B cell (primary cell): ENCODE results near the gene ZFP82. TPM values are rescaled to one million over a fixed set of nuclear protein-coding genes. Genes with fewer than 3 reads are reported as not detected.
A peak's percentile ranks its signal among the peaks of the same experiment; 100 is the strongest.

Experiments used
- ATAC-seq: fragments of 200-7000 bp; cut with Tn5 transposase; one replicate; pipeline ENCODE4 v1.10.0; 2021; ENCODE audit warnings: low read depth, mild to moderate bottlenecking, moderate number of reproducible peaks, moderate library complexity
- CTCF ChIA-PET: fragments of 350-600 bp; sonication (Branson Sonifier 250); formaldehyde crosslinking; loops from one replicate; lab custom pipeline; 2021; ENCODE audit warnings: antibody characterized with exemption, inconsistent platforms; lab: Charles Lee
- POLR2A ChIA-PET: fragments of 350-600 bp; sonication (Branson Sonifier 250); formaldehyde crosslinking; loops from one replicate; lab custom pipeline; 2021; ENCODE audit warnings: antibody characterized with exemption; lab: Charles Lee
- DNase-seq: peaks from one replicate; pipeline ENCODE4 v3.0.0; 2013
- H2AFZ ChIP-seq: 2 replicates; pipeline ENCODE4 v1.6.1; 2012; ENCODE audit warnings: mild to moderate bottlenecking, low read depth, low read length; ENCODE audit not compliant: insufficient read depth, poor library complexity, severe bottlenecking
- H3K27ac ChIP-seq, 2 donors: 1 replicate in 1 of 2; 2 replicates in 1 of 2; pipeline ENCODE4 v1.5.1; 2012 to 2013; ENCODE audit warnings: low read length in 2 of 2, mild to moderate bottlenecking in 2 of 2, moderate library complexity in 1 of 2
- H3K27me3 ChIP-seq, 4 experiments: fragments of 200-600 bp in 1 of 4; sonication (generic) in 1 of 4; replicated peaks in 1 of 4; 1 replicate in 2 of 4; 2 replicates in 2 of 4; pipeline versions ENCODE4 v1.6.1 to v1.7.0; 2013 to 2016; ENCODE audit warnings: low read length in 3 of 4, mild to moderate bottlenecking in 2 of 4, mixed read lengths in 1 of 4, moderate library complexity in 1 of 4; ENCODE audit not compliant: insufficient read depth in 4 of 4, control insufficient read depth in 3 of 4; ENCODE audit errors: control extremely low read depth in 1 of 4
- H3K36me3 ChIP-seq, 2 experiments: replicated peaks in 1 of 2; 1 replicate in 1 of 2; 2 replicates in 1 of 2; pipeline versions ENCODE4 v1.6.1 to v1.7.1; 2013; ENCODE audit warnings: low read length in 1 of 2; ENCODE audit not compliant: insufficient read depth in 2 of 2, control insufficient read depth in 1 of 2; ENCODE audit errors: control extremely low read depth in 1 of 2, extremely low read depth in 1 of 2
- H3K4me1 ChIP-seq, 2 donors: fragments of 200-600 bp in 1 of 2; sonication (generic) in 1 of 2; 1 replicate in 1 of 2; 2 replicates in 1 of 2; pipeline versions ENCODE4 v1.5.1 to v1.6.1; 2013 to 2017; ENCODE audit warnings: low read length in 2 of 2; ENCODE audit not compliant: control insufficient read depth in 2 of 2, insufficient read depth in 2 of 2
- H3K4me2 ChIP-seq: replicated peaks from 2 replicates; pipeline ENCODE3; 2012; ENCODE audit warnings: mild to moderate bottlenecking, low read depth, low read length; ENCODE audit not compliant: poor library complexity, severe bottlenecking
- H3K4me3 ChIP-seq, 5 experiments: fragments of 200-600 bp in 1 of 5; sonication (generic) in 1 of 5; 1 replicate in 3 of 5; 2 replicates in 2 of 5; pipeline versions ENCODE4 v1.5.1 to v1.7.0; 2011 to 2016; ENCODE audit warnings: low read length in 4 of 5, mild to moderate bottlenecking in 4 of 5, low read depth in 2 of 5, control low read depth in 1 of 5, moderate library complexity in 1 of 5; ENCODE audit not compliant: insufficient read depth in 1 of 5; ENCODE audit errors: control extremely low read depth in 1 of 5, extremely low read depth in 1 of 5
- H3K79me2 ChIP-seq: fragments of 200-600 bp; sonication (generic); one replicate; pipeline ENCODE4 v1.6.0; 2016; ENCODE audit warnings: low read length; ENCODE audit not compliant: control insufficient read depth, insufficient read depth
- H3K9ac ChIP-seq: fragments of 200-600 bp; sonication (generic); 2 replicates; pipeline ENCODE4 v1.6.1; 2017; ENCODE audit warnings: mild to moderate bottlenecking, low read length, moderate library complexity
- H3K9me3 ChIP-seq, 3 donors: one replicate each; pipeline versions ENCODE4 v1.6.1 to v1.7.1; 2013; ENCODE audit warnings: low read length in 2 of 3; ENCODE audit not compliant: control insufficient read depth in 2 of 3, insufficient read depth in 1 of 3; ENCODE audit errors: control extremely low read depth in 1 of 3
- H4K20me1 ChIP-seq: 2 replicates; pipeline ENCODE4 v1.6.0; 2012; ENCODE audit warnings: mild to moderate bottlenecking, low read length; ENCODE audit not compliant: insufficient read depth, control insufficient read depth, poor library complexity, severe bottlenecking
- H3K27ac Mint-ChIP-seq: one replicate; pipeline ENCODE4 v1.8.0; 2021; ENCODE audit warnings: mixed read lengths
- H3K27me3 Mint-ChIP-seq: one replicate; pipeline ENCODE4 v1.8.0; 2021; ENCODE audit warnings: mixed read lengths
- H3K4me1 Mint-ChIP-seq: one replicate; pipeline ENCODE4 v1.8.0; 2021; ENCODE audit warnings: mixed read lengths
- H3K4me3 Mint-ChIP-seq: one replicate; pipeline ENCODE4 v1.8.0; 2021; ENCODE audit warnings: mixed read lengths
- H3K9me3 Mint-ChIP-seq: one replicate; pipeline ENCODE4 v1.8.0; 2022; ENCODE audit warnings: mixed read lengths; ENCODE audit not compliant: insufficient read depth
- CTCF ChIP-seq: fragments of 200-600 bp; IDR thresholded peaks from one replicate; pipeline ENCODE4 v1.8.0; 2022; ENCODE audit warnings: antibody characterized with exemption, mild to moderate bottlenecking
- EZH2 ChIP-seq: IDR thresholded peaks from 2 replicates; pipeline ENCODE4 v1.6.1; 2012; ENCODE audit warnings: borderline replicate concordance, low read depth, mild to moderate bottlenecking, moderate library complexity, low read length; ENCODE audit not compliant: insufficient read depth, poor library complexity, severe bottlenecking
- WGBS: methylation state at CpG from one replicate; pipeline ENCODE4 v1.1.5; 2013; ENCODE audit warnings: missing lambda C conversion rate; ENCODE audit not compliant: insufficient coverage; 5-methylcytosine and 5-hydroxymethylcytosine counted together
- intact Hi-C: fragments of 100-400 bp; cut with micrococcal nuclease; formaldehyde crosslinking; loops from one replicate; pipeline ENCODE4 v1.10.0; 2022
- polyA plus RNA-seq: library from polyadenylated mRNA; depleted of rRNA; stranded (reverse); fragments of >200 nt; gene quantifications from 2 replicates; pipeline ENCODE4 v1.2.3, GENCODE V29; 2012
- total RNA-seq, 2 donors: library from RNA; stranded (reverse); fragments of 120-200 nt in 1 of 2; gene quantifications; 1 replicate in 1 of 2; 2 replicates in 1 of 2; pipeline versions ENCODE4 v1.2.3 to v1.2.4, GENCODE V29; 2013 to 2022

The ZFP82 gene
- total and polyA plus RNA-seq, 2 donors (not counting 1 experiment from before 2014, with no cell fraction given), result 7.7 to 14.4 TPM

GRCh38 chr19:36377541-36378178 lies 40.8 kb downstream of the ZFP82 start:
- Histone ChIP-seq H3K4me2 (peak overlapping the region; percentile 94), H3K4me1 (peaks cover 13 to 19% of the 10 kb centered on the region in 2 donors), H3K9ac (peak overlapping the region; percentile 96), H3K27ac (no peak overlapping the region), H3K79me2 (peaks cover 42% of the 10 kb centered on the region), H4K20me1 (no peaks in the 10 kb centered on the region), H3K27me3 (no peaks in the 10 kb centered on the region), H3K4me3 (peak overlapping the region in 1 of 5 experiments; percentile 95), H3K36me3 (no peaks in the 10 kb centered on the region), H3K9me3 (peaks cover 0 to 11% (median 0%) of the 10 kb centered on the region in 3 donors), H2AFZ (peak overlapping the region; percentile 97)
- Mint-ChIP-seq H3K4me3 (peak overlapping the region; percentile 82), H3K27ac (peak overlapping the region; percentile 97), H3K4me1 (peaks cover 20% of the 10 kb centered on the region), H3K9me3 (peaks cover 1% of the 10 kb centered on the region), H3K27me3 (no peaks in the 10 kb centered on the region)
- WGBS, result 94% methylated on average over 8 of the region's 10 CpGs
- ATAC-seq, result no peak
- intact Hi-C loops, result loop anchor here (1.0 to 5.0 kb wide), 9 partner anchors 45 to 1090 kb away; partner anchors contain the start of genes ZNF345, ZNF383, ZNF461 and ZNF569
- no peak for DNase-seq
- ChIA-PET CTCF (interaction anchor here (0.7 to 3.1 kb wide), 6 partner anchors 26 to 395 kb away, joined by 3 to 13 read pairs (median 4); partner anchors contain the start of genes ZNF566 and ZNF850), POLR2A (interaction anchor here (0.6 kb wide), 1 partner anchor 237 kb away, joined by 4 read pairs; no protein-coding TSS in a partner anchor)
- TF ChIP-seq CTCF (no peak), EZH2 (no peak)

- H3K9me3 Mint-ChIP-seq, result peaks cover 8% of the 10 kb centered on the region
- Histone ChIP-seq H4K20me1 (peaks cover 8% of the 10 kb centered on the region), H2AFZ (no peak overlapping the region), H3K4me2 (no peak overlapping the region), H3K9ac (no peak overlapping the region), H3K27ac (no peak overlapping the region), H3K79me2 (peaks cover 77% of the 10 kb centered on the region), H3K4me1 (peaks cover 10 to 12% of the 10 kb centered on the region in 2 donors), H3K4me3 (no peak overlapping the region), H3K27me3 (no peaks in the 10 kb centered on the region), H3K36me3 (peaks cover 0 to 8% of the 10 kb centered on the region in 2 experiments), H3K9me3 (peaks cover 0 to 13% (median 2%) of the 10 kb centered on the region in 3 donors)
- no peaks in the 10 kb centered on the region for H3K27me3 Mint-ChIP-seq
- H3K4me1 Mint-ChIP-seq, result peaks cover 29% of the 10 kb centered on the region
- intact Hi-C loops, result no loop called here
- ATAC-seq, result no peak
- POLR2A ChIA-PET, result interaction anchor here (0.7 kb wide), 1 partner anchor 47 kb away, joined by 3 read pairs; no protein-coding TSS in a partner anchor
- no peak for TF ChIP-seq EZH2
- no peak for TF ChIP-seq CTCF
- no peak overlapping the region for H3K27ac Mint-ChIP-seq
- CTCF ChIA-PET, result interaction anchor here (0.6 to 0.9 kb wide), 2 partner anchors 9 to 119 kb away, joined by 4 read pairs; no protein-coding TSS in a partner anchor
- no peak for DNase-seq
- no peak overlapping the region for H3K4me3 Mint-ChIP-seq
- 100% methylated on average over 4 of the region's 5 CpGs for WGBS
Measured at GRCh38 chr19:36373638-36374156, 44.7 kb downstream of the ZFP82 start.
